Renal cortical epithelial cell (primary cell): Measurements from ENCODE around the gene CCDC69. TPM values are rescaled to one million over a fixed set of nuclear protein-coding genes. Genes with fewer than 3 reads are reported as not detected.
"Not testable (repeated sequence)": the region's sequence is repeated elsewhere in the genome, so short reads cannot be mapped to it uniquely, and the experiment has no call there.

ENCODE experiments used
- DNase-seq: peaks from one replicate; pipeline ENCODE4 v3.0.0-alpha.2; 2011; ENCODE audit warnings: low read depth
- total RNA-seq: library from RNA; depleted of rRNA; stranded (reverse); fragments of >200 nt; gene quantifications from 2 replicates; pipeline ENCODE4 v1.2.3, GENCODE V29; 2014

CCDC69 gene, protein sequence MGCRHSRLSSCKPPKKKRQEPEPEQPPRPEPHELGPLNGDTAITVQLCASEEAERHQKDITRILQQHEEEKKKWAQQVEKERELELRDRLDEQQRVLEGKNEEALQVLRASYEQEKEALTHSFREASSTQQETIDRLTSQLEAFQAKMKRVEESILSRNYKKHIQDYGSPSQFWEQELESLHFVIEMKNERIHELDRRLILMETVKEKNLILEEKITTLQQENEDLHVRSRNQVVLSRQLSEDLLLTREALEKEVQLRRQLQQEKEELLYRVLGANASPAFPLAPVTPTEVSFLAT
- 1.1 and 1.6 TPM in 2 replicates for total RNA-seq

- DNase-seq = peak; percentile 25
These were observed at the start of gene CCDC69 for GRCh38 chr5:151223447-151224264. CCDC69 (minus strand) TSS chr5:151224092; CDS start chr5:151223970, 122 bp downstream.

- DNase-seq = no peak
These were observed 47.4 kb upstream of the CCDC69 start for GRCh38 chr5:151271336-151271735.

GRCh38 chr5:151270599-151270998 is 46.7 kb upstream of the CCDC69 start:
- DNase-seq = peak; percentile 29

- no peak for DNase-seq
These were observed 43.8 kb upstream of the CCDC69 start for GRCh38 chr5:151267491-151268260.

- DNase-seq = peak; percentile 59
These were observed 40.2 kb upstream of the CCDC69 start for GRCh38 chr5:151264113-151264512.

- no peak for DNase-seq
These were observed 38.6 kb upstream of the CCDC69 start for GRCh38 chr5:151262532-151262931.

- no peak for DNase-seq
These were observed 36.0 kb upstream of the CCDC69 start for GRCh38 chr5:151259931-151260330.

DNA sequence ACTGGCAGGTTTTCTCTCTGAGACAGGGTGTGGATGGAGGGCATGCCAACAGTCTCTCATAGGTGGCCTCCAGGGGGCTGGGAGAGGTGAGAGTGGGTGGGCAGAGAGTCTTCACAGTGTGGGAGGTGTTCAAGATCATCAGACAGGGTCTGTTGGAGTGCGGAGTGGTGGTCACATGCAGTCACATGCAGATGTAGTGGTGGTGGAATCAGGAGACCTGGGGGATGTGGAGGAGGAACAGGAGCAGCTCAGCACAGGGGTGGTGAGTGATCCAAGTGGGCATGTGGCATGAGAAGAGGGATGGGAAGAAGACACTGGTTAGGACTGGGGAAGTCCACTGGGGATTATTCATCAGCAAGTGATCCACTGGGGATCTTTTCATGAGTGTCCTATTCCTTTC is 34.9 kb upstream of the CCDC69 start:
- no peak for DNase-seq

GRCh38 chr5:151258201-151258611 is 34.3 kb upstream of the CCDC69 start:
- no peak for DNase-seq

DNA sequence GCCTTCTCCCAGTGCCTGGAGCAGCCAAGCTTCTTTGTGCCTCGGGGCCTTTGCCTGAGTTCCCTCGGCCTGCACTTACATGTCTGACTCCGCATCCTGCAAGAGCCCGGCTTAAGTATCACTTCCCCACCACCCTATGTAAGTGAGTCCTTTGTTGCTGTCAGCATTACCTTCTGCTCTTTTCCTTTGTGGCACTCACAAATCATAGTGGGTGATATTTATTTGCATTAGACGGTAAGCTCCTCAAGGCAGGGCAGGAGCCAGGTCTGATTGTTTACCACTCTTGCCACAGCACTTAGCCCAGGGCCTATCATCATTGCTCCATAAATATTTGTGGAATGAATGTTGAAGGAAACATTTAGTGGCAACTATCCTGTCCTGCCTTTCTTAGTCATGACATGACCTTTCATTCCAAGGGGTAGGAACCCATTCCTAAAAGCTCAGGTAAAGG is 33.9 kb upstream of the CCDC69 start:
- DNase-seq = peak; percentile 41

DNA sequence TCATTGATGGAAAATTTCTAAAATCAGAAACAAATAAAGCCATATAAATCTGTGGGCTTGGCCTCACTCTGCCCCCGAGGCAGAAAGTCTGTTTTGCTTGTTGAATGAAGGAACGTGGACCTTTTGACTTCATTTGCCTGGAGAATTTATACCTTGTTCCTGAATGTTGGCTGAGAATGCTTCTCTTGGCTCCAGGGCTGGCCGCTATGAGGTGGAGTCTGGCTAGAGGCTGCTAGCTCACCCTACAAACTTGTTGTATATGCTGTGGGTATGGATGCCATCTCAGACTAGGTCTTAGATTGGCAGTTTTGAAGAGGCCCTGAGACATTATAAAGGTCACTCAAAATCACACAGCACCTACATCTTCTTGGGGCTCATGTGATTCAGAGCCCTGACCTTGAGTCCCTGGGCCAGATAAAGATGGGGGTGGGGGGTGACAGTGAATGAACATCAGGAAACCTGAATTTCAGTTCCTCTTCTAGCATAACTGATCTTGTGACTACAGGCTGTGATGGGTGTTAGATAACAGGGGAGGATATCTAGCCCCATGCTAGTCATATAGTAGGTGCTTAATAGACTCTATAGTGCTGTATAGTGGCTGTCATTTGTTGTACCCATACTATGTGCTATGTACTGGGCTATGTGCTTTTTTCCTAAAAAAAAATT is 31.9 kb upstream of the CCDC69 start:
- DNase-seq = no peak

- not testable (repeated sequence) for DNase-seq
These were observed 31.1 kb upstream of the CCDC69 start for GRCh38 chr5:151254990-151255389.

DNA sequence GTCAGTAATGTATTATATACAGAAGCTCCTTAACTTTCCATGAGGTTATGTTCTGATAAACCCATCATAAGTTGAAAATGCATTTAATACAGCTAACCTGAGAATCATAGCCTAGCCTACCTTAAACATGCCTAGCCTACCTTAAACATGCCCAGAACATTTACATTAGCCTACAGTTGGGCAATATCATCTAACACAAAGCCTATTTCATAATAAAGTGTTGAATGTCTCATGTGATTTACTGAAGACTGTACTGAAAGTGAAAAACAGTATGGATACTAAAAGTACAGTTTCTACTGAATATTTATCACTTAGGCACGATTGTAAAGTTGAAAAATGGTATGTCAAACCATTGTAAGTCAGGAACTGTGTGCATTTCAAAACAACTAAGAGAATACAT is 30.7 kb upstream of the CCDC69 start:
- no peak for DNase-seq

GRCh38 chr5:151253605-151253950 is 29.7 kb upstream of the CCDC69 start:
- DNase-seq = no peak

- peak; percentile 99 for DNase-seq
These were observed 29.1 kb upstream of the CCDC69 start, which contains the start of gene GM2A for GRCh38 chr5:151252762-151253604. GM2A (plus strand) TSS chr5:151253185; CDS start chr5:151253217, 32 bp downstream.

DNA sequence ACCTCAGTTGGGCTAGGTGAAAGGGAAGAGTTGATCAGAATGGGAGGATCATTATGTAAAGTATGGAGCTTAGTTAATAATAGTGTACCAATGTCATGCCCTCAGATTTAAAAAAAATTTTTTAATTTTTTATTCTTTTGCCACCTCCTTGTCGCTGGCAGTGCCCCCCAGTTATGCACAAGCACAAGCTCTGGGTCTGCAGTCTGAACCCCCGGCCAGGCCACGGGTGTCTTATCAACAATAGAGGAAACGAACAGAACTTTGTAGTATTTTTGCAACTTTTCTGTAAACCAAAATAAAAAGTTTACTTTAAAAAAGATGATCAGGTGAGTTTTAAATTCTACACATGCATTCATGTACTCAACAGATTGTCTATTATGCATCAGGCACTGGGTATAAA is 27.7 kb upstream of the CCDC69 start:
- DNase-seq = no peak

DNA sequence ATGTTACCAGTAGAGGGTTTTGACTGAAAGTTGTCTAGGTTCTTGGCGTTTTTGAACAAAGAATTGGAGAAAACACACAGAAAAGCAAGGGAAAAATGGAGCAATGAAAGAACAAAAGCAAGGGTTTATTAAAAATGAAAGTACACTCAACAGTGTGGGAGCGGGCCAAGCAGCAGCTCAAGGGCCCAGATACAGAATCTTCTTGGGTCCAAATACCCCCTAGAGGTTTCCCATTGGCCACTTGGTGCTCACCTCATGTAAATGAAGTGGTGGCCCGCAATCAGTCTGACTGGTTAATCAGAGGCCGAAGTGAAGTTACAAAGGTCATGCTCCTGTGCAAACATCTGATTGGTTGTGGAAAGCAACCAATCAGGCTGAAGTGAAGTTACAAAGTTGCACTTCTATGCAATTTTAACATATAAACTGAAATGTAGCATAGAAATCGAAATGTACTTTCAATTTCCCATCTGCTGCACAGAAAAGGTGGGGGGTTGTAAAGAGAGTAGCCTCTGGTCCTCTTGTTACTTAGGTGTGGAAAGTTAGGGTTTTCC is 27.2 kb upstream of the CCDC69 start:
- DNase-seq = no peak

- no peak for DNase-seq
These were observed 26.6 kb upstream of the CCDC69 start for GRCh38 chr5:151250346-151251000.

GRCh38 chr5:151249281-151249680 is 25.4 kb upstream of the CCDC69 start:
- no peak for DNase-seq

- DNase-seq = no peak
These were observed 24.8 kb upstream of the CCDC69 start for GRCh38 chr5:151248651-151249050.
